Dendritic cell treated with granulocyte-macrophage colony-stimulating factor and Interleukin-4, amounts not matched to agents 40 ng/mL and 50 ng/mL, for 4 days (primary cell): ENCODE data around the gene LMF1.

Source experiments
- H3K27ac Mint-ChIP-seq: one replicate; pipeline ENCODE4 v1.8.0; 2022; ENCODE audit warnings: mild to moderate bottlenecking, mixed read lengths
- H3K27me3 Mint-ChIP-seq: one replicate; pipeline ENCODE4 v1.8.0; 2022; ENCODE audit warnings: mild to moderate bottlenecking, mixed read lengths
- H3K36me3 Mint-ChIP-seq: one replicate; pipeline ENCODE4 v1.8.0; 2022; ENCODE audit warnings: low read depth, mixed read lengths
- H3K4me1 Mint-ChIP-seq: one replicate; pipeline ENCODE4 v1.8.0; 2022; ENCODE audit warnings: low read depth, mixed read lengths
- H3K4me3 Mint-ChIP-seq: one replicate; pipeline ENCODE4 v1.8.0; 2022; ENCODE audit warnings: mild to moderate bottlenecking, moderate library complexity, mixed read lengths
- H3K9me3 Mint-ChIP-seq: one replicate; pipeline ENCODE4 v1.8.0; 2022; ENCODE audit warnings: mixed read lengths
- intact Hi-C: fragments of 100-400 bp; cut with micrococcal nuclease; formaldehyde crosslinking; loops from one replicate; pipeline ENCODE4 v1.15.0; 2022

LMF1 gene

DNA sequence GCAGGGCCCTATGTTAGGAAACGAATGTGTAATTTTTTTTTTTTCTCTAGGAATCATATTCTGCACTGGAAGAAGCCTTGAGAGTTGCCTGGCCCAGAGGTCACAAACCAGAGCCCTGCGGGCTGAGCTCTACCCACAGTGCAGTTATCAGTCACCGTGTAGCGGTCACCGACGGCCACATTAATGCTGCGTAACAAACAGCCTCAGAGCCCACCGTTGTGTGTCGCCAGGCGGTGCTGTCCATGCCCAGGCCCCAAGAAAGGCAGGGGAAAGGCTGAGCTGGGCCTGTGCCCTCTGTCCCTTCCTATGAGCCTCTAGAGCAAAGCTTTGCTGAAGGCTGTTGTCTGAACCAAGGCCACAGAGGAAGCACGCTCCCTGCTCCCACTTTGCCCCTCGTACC, 4.5 kb upstream of the LMF1 start:
- intact Hi-C loops: no loop called here

DNA sequence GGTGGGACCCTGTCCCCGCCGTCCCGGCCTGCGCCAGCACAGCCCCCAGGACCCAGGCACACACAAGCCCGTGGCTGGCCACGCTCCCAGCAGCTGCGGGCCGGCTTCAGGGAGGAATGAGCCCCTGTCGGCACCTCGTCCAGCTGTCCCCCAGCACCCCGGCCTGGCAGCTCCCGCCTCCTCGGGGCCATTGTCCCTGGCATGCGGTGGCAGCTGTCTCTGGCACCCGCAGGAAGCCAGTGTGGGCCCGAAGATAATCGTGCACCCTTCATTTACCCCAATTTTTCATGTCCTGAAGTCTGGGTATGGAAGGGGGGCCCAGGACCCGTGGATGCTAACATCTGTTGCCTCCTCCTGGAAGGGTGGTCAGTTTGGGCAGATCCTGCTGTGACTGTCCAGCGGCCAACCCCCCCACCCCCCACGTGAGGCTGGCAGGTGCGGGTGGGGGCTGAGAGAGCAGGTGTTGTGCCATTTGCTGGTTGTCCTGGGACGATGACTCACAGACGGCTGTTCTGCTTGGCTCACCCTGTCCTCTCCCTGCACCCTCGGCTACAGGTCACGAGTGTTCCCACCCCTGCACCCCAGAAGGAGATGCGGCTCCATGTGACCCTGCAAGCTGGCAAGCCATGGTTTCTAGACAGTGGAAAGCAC, 4.0 kb upstream of the LMF1 start:
- Mint-ChIP-seq H3K4me1 (peaks cover 5% of the 10 kb centered on the region), H3K27me3 (peaks cover 73% of the 10 kb centered on the region), H3K27ac (no peak overlapping the region), H3K9me3 (no peaks in the 10 kb centered on the region), H3K4me3 (no peak overlapping the region), H3K36me3 (no peaks in the 10 kb centered on the region)
- intact Hi-C loops: no loop called here

More for the DNA sequence above, 4.5 kb upstream of the LMF1 start:
- Mint-ChIP-seq H3K9me3 (no peaks in the 10 kb centered on the region), H3K27ac (no peak overlapping the region), H3K4me1 (peaks cover 4% of the 10 kb centered on the region), H3K4me3 (no peak overlapping the region), H3K36me3 (no peaks in the 10 kb centered on the region), H3K27me3 (peaks cover 76% of the 10 kb centered on the region)

DNA sequence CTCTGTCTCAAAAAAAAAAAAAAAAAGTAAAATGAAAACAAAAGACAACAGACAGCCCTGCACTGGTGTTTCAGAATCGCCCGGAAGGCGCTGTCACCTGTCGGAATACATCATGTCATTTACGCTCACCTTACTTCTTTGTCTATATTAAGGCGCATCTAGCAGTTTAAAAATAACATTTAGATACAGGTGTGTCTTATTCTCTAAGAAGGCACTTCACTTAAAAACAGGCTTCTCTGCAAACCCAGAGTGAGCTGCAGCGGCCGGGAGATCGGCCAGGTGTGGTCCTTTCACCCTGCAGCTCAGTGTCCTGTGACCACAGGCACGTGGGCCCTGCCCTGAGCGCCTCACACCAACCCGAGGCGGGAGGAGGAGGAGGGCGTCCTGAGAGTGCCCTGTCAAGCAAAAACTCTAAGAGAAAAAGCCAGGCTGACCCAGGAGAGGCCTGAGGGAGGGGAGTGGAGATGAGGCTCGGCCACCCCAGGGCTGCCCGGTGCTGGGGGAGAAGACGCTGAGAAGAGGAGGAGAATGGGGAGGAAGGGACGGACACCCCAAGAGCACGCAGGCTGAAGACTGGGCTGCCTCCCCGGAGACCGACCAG, 3.3 kb upstream of the LMF1 start:
- Mint-ChIP-seq H3K27me3 (peaks cover 67% of the 10 kb centered on the region), H3K9me3 (no peaks in the 10 kb centered on the region), H3K4me1 (peaks cover 8% of the 10 kb centered on the region), H3K36me3 (no peaks in the 10 kb centered on the region), H3K4me3 (no peak overlapping the region), H3K27ac (no peak overlapping the region)
- intact Hi-C loops: no loop called here

GRCh38 chr16:973366-973765, 2.6 kb upstream of the LMF1 start:
- Mint-ChIP-seq H3K4me1 (peaks cover 8% of the 10 kb centered on the region), H3K9me3 (no peaks in the 10 kb centered on the region), H3K36me3 (no peaks in the 10 kb centered on the region), H3K27ac (no peak overlapping the region), H3K27me3 (peaks cover 59% of the 10 kb centered on the region), H3K4me3 (no peak overlapping the region)
- intact Hi-C loops: no loop called here

DNA sequence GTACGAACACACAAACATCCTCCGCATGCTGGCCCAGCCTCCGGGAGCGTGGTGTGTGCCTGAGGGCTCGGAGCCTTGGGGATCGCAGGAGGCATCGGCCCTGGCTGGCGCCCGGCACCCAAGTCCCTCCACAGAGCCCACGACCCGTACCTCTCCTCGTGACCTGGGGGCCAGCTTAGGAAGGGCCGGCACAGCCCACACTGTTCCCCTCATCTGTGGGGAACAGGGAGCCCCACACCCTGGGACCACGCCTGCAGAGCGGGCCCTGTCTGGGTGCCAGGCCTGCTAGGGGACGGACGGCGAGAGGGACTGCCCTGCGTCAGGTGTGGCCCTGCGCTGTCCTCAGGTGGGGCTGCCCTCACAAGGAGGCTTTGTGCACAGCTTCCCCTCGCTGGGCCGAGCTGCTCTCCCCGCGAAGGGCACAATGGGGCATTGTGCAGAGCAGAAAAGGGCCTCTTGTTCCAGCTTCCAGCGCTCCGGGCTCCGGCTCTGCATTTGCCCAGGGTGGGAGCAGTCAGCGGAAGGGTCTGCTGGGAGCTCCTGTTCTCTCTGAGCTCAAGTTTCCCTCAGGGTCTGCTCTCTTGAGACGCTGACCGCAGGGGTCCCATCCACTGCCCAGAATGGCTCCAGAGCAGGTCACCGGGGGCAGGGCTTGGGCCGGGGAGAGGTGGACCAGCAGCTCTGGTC, 1.7 kb upstream of the LMF1 start:
- intact Hi-C loops: no loop called here
- Mint-ChIP-seq H3K4me1 (peaks cover 8% of the 10 kb centered on the region), H3K27ac (no peak overlapping the region), H3K27me3 (peaks cover 51% of the 10 kb centered on the region), H3K36me3 (peaks cover 8% of the 10 kb centered on the region), H3K9me3 (no peaks in the 10 kb centered on the region), H3K4me3 (no peak overlapping the region)

DNA sequence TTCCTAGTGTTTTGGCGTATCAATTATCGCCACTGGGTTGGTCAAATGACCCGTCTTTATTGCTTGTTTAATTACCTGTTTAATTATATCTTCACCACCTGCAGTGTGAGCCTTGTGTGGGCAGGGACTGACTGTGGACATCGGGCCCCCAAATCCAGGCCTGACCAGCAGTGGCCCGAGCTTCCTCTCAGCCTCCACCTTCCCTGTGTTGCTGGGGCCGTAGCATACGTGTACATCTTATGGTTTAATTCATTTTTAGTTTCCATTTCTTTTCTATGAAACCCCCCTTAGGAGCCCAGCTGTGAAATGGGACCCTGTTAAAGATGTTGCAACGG, 1.2 kb upstream of the LMF1 start:
- Mint-ChIP-seq H3K36me3 (peaks cover 13% of the 10 kb centered on the region), H3K27me3 (peaks cover 47% of the 10 kb centered on the region), H3K4me1 (peaks cover 8% of the 10 kb centered on the region), H3K9me3 (no peaks in the 10 kb centered on the region), H3K27ac (no peak overlapping the region), H3K4me3 (no peak overlapping the region)
- intact Hi-C loops: no loop called here

DNA sequence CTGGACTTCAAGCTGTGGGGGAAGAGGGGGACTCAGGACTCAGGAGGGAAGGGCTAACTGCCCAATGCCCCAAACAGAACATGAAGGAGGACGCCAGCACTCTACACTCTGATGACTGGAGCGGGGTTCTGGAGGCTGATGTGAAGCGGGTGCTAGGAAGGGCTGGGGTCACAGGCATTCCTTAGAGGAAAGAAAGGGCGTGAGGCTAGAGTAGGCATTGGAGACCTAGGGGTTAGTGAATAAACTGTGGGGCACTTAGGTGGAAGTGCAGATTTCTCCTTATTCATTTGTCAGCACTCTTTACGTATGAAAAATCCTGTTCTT, 760 bp upstream of the LMF1 start:
- intact Hi-C loops: no loop called here
- H3K27ac Mint-ChIP-seq: no peak overlapping the region
- H3K36me3 Mint-ChIP-seq: peaks cover 17% of the 10 kb centered on the region
- peaks cover 43% of the 10 kb centered on the region for H3K27me3 Mint-ChIP-seq
- H3K4me3 Mint-ChIP-seq: no peak overlapping the region
- peaks cover 3% of the 10 kb centered on the region for H3K9me3 Mint-ChIP-seq
- H3K4me1 Mint-ChIP-seq: peaks cover 8% of the 10 kb centered on the region

DNA sequence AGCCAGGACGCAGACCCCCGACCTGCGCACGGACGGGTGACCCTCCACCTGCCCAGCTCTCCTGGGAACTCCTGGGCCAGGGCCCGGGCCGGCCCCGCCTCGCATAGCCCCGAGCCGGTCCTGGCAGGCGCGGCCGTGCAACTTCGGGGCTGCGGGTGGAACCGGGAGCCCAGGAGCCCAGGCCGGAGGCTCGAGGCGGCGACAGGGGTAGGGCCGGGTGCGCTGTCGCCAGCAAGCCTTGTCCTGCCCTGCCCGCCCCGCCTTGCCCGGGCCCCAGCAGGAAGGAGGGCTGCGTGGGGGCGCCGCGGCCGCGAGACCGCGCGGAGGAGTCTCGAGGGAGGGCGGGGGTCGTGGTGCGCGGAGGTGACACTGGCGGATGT, 408 bp downstream of the LMF1 start:
- H3K4me1 Mint-ChIP-seq: peaks cover 8% of the 10 kb centered on the region
- peaks cover 14% of the 10 kb centered on the region for H3K9me3 Mint-ChIP-seq
- peaks cover 29% of the 10 kb centered on the region for H3K36me3 Mint-ChIP-seq
- peaks cover 33% of the 10 kb centered on the region for H3K27me3 Mint-ChIP-seq
- peak overlapping the region; percentile 76 for H3K27ac Mint-ChIP-seq
- intact Hi-C loops: no loop called here
- peak overlapping the region; percentile 74 for H3K4me3 Mint-ChIP-seq

DNA sequence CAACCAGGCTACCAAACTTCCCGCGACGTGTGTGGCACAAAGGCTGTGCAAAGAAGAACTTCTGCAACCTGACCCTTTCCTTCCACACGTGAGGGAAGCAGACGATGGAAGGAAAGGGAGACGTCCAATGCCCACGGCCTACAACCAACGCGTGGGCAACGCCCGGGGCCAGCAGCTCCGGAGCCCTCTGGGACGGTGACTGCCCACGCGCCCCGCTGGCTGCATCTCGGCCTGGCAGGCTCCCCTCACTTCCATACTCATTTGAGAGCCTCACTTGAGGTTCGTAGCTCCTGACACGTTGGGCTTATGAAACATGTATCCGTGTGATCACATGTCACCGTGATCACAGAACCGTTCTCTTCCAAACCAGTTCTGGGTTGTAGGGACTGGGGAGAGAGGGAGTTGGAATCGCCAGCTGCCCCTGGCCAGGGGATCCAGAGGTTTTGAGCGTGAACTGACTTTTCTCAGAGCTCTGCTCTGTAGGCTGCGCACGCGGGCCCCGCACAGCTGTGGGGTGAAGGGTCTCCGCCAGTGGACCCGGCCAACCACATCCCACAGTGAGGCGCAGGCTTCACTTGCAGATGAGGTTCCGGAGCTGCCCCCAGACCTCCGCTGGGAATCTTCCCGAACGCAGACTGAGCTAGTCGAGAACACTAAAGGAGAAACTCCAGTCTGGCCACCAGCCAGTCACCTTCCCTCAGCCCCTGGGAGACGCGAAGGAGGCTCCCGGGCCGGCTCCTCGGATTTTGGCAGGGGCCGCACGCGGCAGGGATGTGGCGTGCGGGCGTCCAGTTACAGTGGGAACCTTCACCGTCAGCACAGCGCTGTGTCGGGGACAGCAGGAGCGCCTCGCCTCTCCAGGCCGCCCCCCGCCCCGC, 1.0 kb downstream of the LMF1 start:
- Mint-ChIP-seq H3K4me3 (peak overlapping the region; percentile 74), H3K27me3 (peaks cover 30% of the 10 kb centered on the region), H3K36me3 (peaks cover 33% of the 10 kb centered on the region), H3K9me3 (peaks cover 21% of the 10 kb centered on the region), H3K4me1 (peaks cover 8% of the 10 kb centered on the region), H3K27ac (peak overlapping the region; percentile 76)
- intact Hi-C loops: no loop called here

DNA sequence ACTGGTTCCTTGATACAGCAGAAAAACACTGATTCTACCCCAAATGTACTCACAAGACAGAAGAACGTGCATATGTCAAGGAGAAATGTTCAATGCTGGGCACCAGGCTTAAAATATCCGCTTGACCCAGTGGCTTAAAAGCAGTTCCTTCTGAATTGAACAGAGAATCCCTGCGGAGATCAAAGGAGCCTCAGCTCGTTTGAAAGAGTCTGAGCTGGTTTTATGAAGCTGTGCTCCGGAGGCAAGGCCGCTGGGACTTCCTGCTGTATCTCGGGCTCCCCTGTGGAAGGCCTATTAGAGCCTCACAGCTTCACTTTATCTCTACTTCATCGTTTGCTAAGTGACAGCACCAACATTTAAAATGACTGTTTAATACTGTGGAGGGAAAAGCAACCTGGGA, 2.2 kb downstream of the LMF1 start:
- intact Hi-C loops: no loop called here
- Mint-ChIP-seq H3K4me3 (no peak overlapping the region), H3K4me1 (peaks cover 11% of the 10 kb centered on the region), H3K36me3 (peaks cover 33% of the 10 kb centered on the region), H3K27me3 (peaks cover 24% of the 10 kb centered on the region), H3K9me3 (peaks cover 22% of the 10 kb centered on the region), H3K27ac (no peak overlapping the region)

GRCh38 chr16:967546-968295, 3.1 kb downstream of the LMF1 start:
- Mint-ChIP-seq H3K36me3 (peaks cover 33% of the 10 kb centered on the region), H3K27ac (no peak overlapping the region), H3K4me1 (peaks cover 15% of the 10 kb centered on the region), H3K9me3 (peaks cover 22% of the 10 kb centered on the region), H3K4me3 (no peak overlapping the region), H3K27me3 (peaks cover 17% of the 10 kb centered on the region)
- intact Hi-C loops: no loop called here

- Mint-ChIP-seq H3K27ac (no peak overlapping the region), H3K4me3 (no peak overlapping the region), H3K27me3 (peaks cover 11% of the 10 kb centered on the region), H3K9me3 (peaks cover 22% of the 10 kb centered on the region), H3K4me1 (peaks cover 15% of the 10 kb centered on the region), H3K36me3 (peaks cover 33% of the 10 kb centered on the region)
- intact Hi-C loops: no loop called here
Measured at GRCh38 chr16:967077-967541, 3.7 kb downstream of the LMF1 start.

GRCh38 chr16:966505-966904, 4.3 kb downstream of the LMF1 start:
- H3K36me3 Mint-ChIP-seq: peaks cover 33% of the 10 kb centered on the region
- H3K27ac Mint-ChIP-seq: no peak overlapping the region
- intact Hi-C loops: no loop called here
- H3K4me3 Mint-ChIP-seq: no peak overlapping the region
- peaks cover 22% of the 10 kb centered on the region for H3K9me3 Mint-ChIP-seq
- H3K4me1 Mint-ChIP-seq: peaks cover 15% of the 10 kb centered on the region
- H3K27me3 Mint-ChIP-seq: peaks cover 5% of the 10 kb centered on the region
